ENCODE measurements around the gene GRK4.

- TF ChIP-seq, protein P1, sequence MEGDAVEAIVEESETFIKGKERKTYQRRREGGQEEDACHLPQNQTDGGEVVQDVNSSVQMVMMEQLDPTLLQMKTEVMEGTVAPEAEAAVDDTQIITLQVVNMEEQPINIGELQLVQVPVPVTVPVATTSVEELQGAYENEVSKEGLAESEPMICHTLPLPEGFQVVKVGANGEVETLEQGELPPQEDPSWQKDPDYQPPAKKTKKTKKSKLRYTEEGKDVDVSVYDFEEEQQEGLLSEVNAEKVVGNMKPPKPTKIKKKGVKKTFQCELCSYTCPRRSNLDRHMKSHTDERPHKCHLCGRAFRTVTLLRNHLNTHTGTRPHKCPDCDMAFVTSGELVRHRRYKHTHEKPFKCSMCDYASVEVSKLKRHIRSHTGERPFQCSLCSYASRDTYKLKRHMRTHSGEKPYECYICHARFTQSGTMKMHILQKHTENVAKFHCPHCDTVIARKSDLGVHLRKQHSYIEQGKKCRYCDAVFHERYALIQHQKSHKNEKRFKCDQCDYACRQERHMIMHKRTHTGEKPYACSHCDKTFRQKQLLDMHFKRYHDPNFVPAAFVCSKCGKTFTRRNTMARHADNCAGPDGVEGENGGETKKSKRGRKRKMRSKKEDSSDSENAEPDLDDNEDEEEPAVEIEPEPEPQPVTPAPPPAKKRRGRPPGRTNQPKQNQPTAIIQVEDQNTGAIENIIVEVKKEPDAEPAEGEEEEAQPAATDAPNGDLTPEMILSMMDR (IDR thresholded peaks at IDR 0.05), result no peak
- TF ChIP-seq SIN3A (IDR thresholded peaks at IDR 0.05; ENCODE audit: borderline replicate concordance, insufficient read depth, low read depth, low read length) (no peak), POLR2AphosphoS5 (IDR thresholded peaks at IDR 0.05; ENCODE audit: low read depth, low read length) (no peak), TCF7L2 (IDR thresholded peaks at IDR 0.05; ENCODE audit: low read depth, low read length) (no peak)
- TF ChIP-seq, protein P2, sequence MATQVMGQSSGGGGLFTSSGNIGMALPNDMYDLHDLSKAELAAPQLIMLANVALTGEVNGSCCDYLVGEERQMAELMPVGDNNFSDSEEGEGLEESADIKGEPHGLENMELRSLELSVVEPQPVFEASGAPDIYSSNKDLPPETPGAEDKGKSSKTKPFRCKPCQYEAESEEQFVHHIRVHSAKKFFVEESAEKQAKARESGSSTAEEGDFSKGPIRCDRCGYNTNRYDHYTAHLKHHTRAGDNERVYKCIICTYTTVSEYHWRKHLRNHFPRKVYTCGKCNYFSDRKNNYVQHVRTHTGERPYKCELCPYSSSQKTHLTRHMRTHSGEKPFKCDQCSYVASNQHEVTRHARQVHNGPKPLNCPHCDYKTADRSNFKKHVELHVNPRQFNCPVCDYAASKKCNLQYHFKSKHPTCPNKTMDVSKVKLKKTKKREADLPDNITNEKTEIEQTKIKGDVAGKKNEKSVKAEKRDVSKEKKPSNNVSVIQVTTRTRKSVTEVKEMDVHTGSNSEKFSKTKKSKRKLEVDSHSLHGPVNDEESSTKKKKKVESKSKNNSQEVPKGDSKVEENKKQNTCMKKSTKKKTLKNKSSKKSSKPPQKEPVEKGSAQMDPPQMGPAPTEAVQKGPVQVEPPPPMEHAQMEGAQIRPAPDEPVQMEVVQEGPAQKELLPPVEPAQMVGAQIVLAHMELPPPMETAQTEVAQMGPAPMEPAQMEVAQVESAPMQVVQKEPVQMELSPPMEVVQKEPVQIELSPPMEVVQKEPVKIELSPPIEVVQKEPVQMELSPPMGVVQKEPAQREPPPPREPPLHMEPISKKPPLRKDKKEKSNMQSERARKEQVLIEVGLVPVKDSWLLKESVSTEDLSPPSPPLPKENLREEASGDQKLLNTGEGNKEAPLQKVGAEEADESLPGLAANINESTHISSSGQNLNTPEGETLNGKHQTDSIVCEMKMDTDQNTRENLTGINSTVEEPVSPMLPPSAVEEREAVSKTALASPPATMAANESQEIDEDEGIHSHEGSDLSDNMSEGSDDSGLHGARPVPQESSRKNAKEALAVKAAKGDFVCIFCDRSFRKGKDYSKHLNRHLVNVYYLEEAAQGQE (IDR thresholded peaks at IDR 0.05; ENCODE audit: insufficient read depth in 1 of 2, low read depth in 2 of 2, low read length in 1 of 2), result no peak
Measured at GRCh38 chr4:3036131-3036952, 73.0 kb downstream of the GRK4 start.
